ENCODE data around the gene SLC45A1.

The SLC45A1 gene

DNA sequence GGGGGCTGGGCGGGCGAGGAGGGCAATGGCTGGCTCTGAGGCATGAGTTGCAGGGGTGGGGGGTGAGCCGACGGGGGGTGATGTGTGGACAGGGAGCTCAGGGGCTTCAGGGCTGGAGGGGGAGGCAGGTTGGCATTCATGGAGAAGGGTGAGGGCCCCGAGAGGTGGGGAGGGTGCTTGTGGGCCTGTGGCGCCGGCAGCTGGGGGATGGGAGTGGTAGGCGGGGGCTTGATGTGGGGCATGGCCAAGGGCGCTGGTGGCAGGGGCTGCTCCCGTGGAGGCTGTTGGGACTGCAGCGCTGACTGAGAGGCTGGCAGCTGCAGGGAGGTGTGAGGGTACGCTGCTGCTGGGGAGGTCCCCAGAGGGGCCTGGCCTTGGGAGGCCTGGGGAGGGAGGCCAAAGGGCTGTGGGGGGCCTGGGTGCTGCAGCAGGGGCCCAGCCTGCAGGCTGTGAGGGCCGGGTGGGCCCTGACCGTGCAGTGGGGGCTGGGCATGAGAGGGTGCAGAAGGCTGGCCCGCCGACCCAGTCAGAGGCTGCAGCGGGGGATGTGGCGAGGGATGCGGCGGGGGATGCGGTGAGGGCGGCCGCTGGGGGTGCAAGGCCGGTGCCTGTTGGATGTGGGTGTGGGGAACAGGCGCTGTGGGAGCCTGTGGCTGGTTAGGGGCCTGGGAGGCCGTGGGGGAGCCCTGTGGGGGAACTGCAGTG, 42.7 kb downstream of the SLC45A1 start:
- TF ChIP-seq, protein P1, sequence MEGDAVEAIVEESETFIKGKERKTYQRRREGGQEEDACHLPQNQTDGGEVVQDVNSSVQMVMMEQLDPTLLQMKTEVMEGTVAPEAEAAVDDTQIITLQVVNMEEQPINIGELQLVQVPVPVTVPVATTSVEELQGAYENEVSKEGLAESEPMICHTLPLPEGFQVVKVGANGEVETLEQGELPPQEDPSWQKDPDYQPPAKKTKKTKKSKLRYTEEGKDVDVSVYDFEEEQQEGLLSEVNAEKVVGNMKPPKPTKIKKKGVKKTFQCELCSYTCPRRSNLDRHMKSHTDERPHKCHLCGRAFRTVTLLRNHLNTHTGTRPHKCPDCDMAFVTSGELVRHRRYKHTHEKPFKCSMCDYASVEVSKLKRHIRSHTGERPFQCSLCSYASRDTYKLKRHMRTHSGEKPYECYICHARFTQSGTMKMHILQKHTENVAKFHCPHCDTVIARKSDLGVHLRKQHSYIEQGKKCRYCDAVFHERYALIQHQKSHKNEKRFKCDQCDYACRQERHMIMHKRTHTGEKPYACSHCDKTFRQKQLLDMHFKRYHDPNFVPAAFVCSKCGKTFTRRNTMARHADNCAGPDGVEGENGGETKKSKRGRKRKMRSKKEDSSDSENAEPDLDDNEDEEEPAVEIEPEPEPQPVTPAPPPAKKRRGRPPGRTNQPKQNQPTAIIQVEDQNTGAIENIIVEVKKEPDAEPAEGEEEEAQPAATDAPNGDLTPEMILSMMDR (conservative IDR thresholded peaks at IDR 0.05; ENCODE audit: control insufficient read depth, insufficient read depth, low read depth, low read length) = no peak
- no peak for DNase-seq (ENCODE audit: low read depth)
- H3K4me3 ChIP-seq (ENCODE audit: control insufficient read depth, low read depth, low read length) = no peak overlapping the region

- TF ChIP-seq, protein P1 (conservative IDR thresholded peaks at IDR 0.05; ENCODE audit: control insufficient read depth, insufficient read depth, low read depth, low read length) = no peak
Observed at GRCh38 chr1:8361198-8361849, 43.4 kb downstream of the SLC45A1 start.

DNA sequence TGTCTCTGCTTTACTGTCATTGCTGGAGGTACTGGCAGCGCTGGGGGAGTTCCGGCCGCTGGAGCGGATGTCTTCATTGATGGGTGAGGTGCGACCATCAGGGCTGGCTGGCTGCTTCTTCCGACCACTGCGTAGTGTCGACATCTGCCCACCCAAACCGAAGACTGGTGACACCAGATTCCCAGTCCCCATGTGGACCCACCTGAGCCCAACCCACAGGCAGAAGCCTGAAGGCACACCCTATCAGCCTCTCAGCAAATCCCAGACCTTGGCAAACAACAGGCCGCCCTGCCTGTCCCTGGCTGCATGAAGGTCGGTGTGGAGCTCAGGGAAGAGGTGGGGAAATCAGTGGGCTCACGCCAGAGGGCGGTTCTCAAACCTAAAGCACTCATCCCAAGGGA, 44.8 kb downstream of the SLC45A1 start:
- H3K4me3 ChIP-seq (ENCODE audit: control insufficient read depth, low read depth, low read length) = no peak overlapping the region
- DNase-seq (ENCODE audit: low read depth) = no peak
- TF ChIP-seq, protein P1 (conservative IDR thresholded peaks at IDR 0.05; ENCODE audit: control insufficient read depth, insufficient read depth, low read depth, low read length) = no peak

More at GRCh38 chr1:8361198-8361849, 43.4 kb downstream of the SLC45A1 start:
- H3K4me3 ChIP-seq (ENCODE audit: control insufficient read depth, low read depth, low read length) = no peak overlapping the region
- no peak for DNase-seq (ENCODE audit: low read depth)

GRCh38 chr1:8363186-8363766, 45.4 kb downstream of the SLC45A1 start:
- no peak overlapping the region for H3K4me3 ChIP-seq (ENCODE audit: control insufficient read depth, low read depth, low read length)
- TF ChIP-seq, protein P1 (conservative IDR thresholded peaks at IDR 0.05; ENCODE audit: control insufficient read depth, insufficient read depth, low read depth, low read length) = no peak
- DNase-seq (ENCODE audit: low read depth) = no peak

GRCh38 chr1:8363767-8364301, 45.9 kb downstream of the SLC45A1 start:
- H3K4me3 ChIP-seq (ENCODE audit: control insufficient read depth, low read depth, low read length) = no peak overlapping the region
- TF ChIP-seq, protein P1 (conservative IDR thresholded peaks at IDR 0.05; ENCODE audit: control insufficient read depth, insufficient read depth, low read depth, low read length) = no peak
- DNase-seq (ENCODE audit: low read depth) = no peak

DNA sequence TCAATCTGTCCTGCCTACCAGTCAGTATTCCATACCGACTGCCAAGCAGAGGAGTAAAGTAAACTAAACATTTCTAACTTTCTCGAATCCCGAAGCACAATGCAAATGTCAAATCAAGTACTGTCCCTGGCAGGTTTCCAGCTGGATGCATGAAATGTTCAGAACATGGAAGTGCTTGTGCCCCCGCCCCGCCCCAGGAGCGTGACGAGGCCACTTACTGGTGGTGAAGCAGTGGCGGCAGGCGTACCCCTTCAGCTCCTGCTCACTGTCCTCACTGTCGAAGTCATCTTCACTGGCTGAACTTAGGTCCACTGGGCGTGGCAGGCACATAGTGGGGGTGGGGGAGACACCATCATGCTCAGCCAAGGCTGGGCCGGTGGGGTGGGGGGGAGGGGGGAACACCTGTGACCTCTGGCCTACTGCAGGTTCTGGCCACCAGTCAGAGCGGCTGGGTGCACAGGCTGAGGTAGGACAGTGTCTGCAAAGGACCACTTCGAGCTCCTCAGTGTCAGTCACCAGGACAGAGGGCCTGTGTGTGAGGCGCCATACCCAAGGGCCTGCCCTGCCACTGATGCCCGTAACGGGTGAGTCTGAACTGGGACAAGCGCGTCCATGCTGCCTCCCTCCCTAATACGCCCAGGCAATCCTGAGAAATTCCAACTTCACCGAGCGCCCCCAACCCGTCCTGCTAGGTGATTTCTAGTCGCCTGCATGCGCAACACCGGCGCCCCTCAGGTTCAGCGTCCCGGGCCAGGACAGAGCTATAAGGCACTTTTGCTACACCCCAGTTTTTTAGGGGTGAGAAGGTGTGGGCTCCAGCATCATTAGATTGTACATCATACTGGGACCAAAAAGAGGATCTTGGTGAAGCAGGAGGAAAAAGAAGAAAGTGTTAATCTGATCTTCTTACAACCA, 46.9 kb downstream of the SLC45A1 start:
- DNase-seq (ENCODE audit: low read depth) = no peak
- TF ChIP-seq, protein P1 (conservative IDR thresholded peaks at IDR 0.05; ENCODE audit: control insufficient read depth, insufficient read depth, low read depth, low read length) = no peak
- no peak overlapping the region for H3K4me3 ChIP-seq (ENCODE audit: control insufficient read depth, low read depth, low read length)

All from fibroblast of mammary gland (primary cell).